Osteocyte (in vitro differentiated cells): Measurements from ENCODE around the gene NINL. TPM values are rescaled to one million over a fixed set of nuclear protein-coding genes. Genes with fewer than 3 reads are reported as not detected.
A peak's percentile ranks its signal among the peaks of the same experiment; 100 is the strongest.
"Not testable (repeated sequence)": the region's sequence is repeated elsewhere in the genome, so short reads cannot be mapped to it uniquely, and the experiment has no call there.

Experiments used
- DNase-seq: peaks from one replicate; pipeline ENCODE4 v3.0.0; 2021; ENCODE audit warnings: mixed read lengths; ENCODE audit not compliant: unreplicated experiment; ENCODE audit errors: extremely low spot score
- H3K27ac Mint-ChIP-seq: one replicate; pipeline ENCODE4 v1.8.0; 2021; ENCODE audit warnings: mild to moderate bottlenecking, mixed read lengths; ENCODE audit not compliant: unreplicated experiment
- H3K27me3 Mint-ChIP-seq: one replicate; pipeline ENCODE4 v1.8.0; 2021; ENCODE audit warnings: mixed read lengths; ENCODE audit not compliant: unreplicated experiment
- H3K36me3 Mint-ChIP-seq: one replicate; pipeline ENCODE4 v1.8.0; 2021; ENCODE audit warnings: mixed read lengths; ENCODE audit not compliant: unreplicated experiment
- H3K4me1 Mint-ChIP-seq: one replicate; pipeline ENCODE4 v1.8.0; 2021; ENCODE audit warnings: mixed read lengths; ENCODE audit not compliant: unreplicated experiment
- H3K4me3 Mint-ChIP-seq: one replicate; pipeline ENCODE4 v1.8.0; 2021; ENCODE audit warnings: mild to moderate bottlenecking, moderate library complexity, mixed read lengths; ENCODE audit not compliant: unreplicated experiment
- H3K9me3 Mint-ChIP-seq: one replicate; pipeline ENCODE4 v1.8.0; 2021; ENCODE audit warnings: mixed read lengths; ENCODE audit not compliant: unreplicated experiment
- total RNA-seq: library from RNA; stranded (reverse); gene quantifications from 2 replicates; pipeline ENCODE4 v1.2.1, GENCODE V29; 2021
- TF ChIP-seq, protein P1 (sequence below): fragments of 200-600 bp; sonication (generic); IDR thresholded peaks from 2 replicates; pipeline ENCODE4 v1.5.0; 2021; ENCODE audit warnings: antibody characterized with exemption, mild to moderate bottlenecking, moderate library complexity

The NINL gene
- total RNA-seq, 1 donor from 2014 or later = 20.8 TPM

DNA sequence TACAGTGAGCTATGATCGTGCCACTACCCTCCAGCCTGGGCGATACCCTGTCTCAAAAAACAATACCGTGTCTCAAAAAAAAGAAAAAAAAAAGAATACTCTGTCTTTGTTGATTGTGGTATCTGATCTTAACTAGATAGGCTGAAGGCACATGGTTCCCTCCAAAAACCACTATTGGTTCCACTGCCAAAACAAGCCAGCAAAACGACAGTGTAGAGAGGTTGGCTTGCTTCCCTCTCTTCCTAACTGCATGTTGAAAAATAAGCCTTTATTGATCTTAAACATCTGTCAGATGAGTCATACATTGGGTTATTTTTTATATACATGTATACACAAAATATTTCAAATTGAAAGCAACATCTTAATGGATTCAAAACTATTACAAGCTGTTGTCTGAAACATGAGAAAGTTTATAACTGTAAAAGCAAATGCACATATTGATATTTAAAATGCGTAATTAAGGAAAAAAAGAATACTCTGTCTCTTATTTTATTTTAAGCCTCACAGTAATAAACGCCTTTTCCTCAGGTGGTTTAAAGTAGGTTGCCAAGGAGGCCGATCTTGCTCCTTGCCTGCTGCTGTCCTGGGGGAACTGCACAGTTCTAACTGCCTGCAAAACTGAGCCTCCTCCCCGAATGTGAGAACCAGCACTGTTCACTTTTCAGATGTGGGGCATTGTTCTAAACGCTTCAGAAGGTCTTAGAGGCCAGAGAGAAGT is 7.0 kb upstream of the NINL start:
- H3K27ac Mint-ChIP-seq = no peak overlapping the region
- TF ChIP-seq, protein P1, sequence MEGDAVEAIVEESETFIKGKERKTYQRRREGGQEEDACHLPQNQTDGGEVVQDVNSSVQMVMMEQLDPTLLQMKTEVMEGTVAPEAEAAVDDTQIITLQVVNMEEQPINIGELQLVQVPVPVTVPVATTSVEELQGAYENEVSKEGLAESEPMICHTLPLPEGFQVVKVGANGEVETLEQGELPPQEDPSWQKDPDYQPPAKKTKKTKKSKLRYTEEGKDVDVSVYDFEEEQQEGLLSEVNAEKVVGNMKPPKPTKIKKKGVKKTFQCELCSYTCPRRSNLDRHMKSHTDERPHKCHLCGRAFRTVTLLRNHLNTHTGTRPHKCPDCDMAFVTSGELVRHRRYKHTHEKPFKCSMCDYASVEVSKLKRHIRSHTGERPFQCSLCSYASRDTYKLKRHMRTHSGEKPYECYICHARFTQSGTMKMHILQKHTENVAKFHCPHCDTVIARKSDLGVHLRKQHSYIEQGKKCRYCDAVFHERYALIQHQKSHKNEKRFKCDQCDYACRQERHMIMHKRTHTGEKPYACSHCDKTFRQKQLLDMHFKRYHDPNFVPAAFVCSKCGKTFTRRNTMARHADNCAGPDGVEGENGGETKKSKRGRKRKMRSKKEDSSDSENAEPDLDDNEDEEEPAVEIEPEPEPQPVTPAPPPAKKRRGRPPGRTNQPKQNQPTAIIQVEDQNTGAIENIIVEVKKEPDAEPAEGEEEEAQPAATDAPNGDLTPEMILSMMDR = no peak
- no peaks in the 10 kb centered on the region for H3K4me1 Mint-ChIP-seq
- no peaks in the 10 kb centered on the region for H3K27me3 Mint-ChIP-seq
- no peak for DNase-seq
- no peaks in the 10 kb centered on the region for H3K9me3 Mint-ChIP-seq
- H3K4me3 Mint-ChIP-seq = no peak overlapping the region
- H3K36me3 Mint-ChIP-seq = no peaks in the 10 kb centered on the region

DNA sequence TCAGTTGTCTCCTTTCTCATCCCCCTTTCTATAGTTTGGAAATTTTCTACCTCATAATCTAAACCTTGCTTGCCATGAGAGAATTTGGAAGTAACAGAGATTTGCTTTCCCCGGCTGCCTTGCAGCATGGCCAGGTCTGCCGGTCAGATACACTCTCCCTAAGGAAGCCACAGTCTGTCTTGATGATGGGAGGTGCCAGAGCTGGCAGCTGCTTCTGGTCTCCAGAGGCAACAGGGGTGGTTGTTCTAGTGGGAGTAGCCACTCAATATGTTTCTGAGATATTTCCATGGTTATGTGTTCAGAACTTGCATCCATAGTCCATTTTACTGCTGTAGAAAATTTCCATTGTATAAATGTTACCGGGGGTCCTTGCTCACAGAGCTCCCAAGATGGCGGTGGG is 5.4 kb upstream of the NINL start:
- not testable (repeated sequence) for H3K4me3 Mint-ChIP-seq, H3K9me3 Mint-ChIP-seq, DNase-seq, H3K36me3 Mint-ChIP-seq, H3K27me3 Mint-ChIP-seq, H3K4me1 Mint-ChIP-seq, H3K27ac Mint-ChIP-seq

- H3K4me1 Mint-ChIP-seq = peaks cover 10% of the 10 kb centered on the region
- no peak overlapping the region for H3K4me3 Mint-ChIP-seq
- H3K27ac Mint-ChIP-seq = no peak overlapping the region
- TF ChIP-seq, protein P1 = no peak
- no peaks in the 10 kb centered on the region for H3K36me3 Mint-ChIP-seq
- H3K27me3 Mint-ChIP-seq = no peaks in the 10 kb centered on the region
- no peak for DNase-seq
- H3K9me3 Mint-ChIP-seq = no peaks in the 10 kb centered on the region
Measured at GRCh38 chr20:25588491-25588890, 3.2 kb upstream of the NINL start.

- Mint-ChIP-seq H3K36me3 (no peaks in the 10 kb centered on the region), H3K9me3 (no peaks in the 10 kb centered on the region), H3K27me3 (no peaks in the 10 kb centered on the region), H3K27ac (no peak overlapping the region), H3K4me1 (peaks cover 19% of the 10 kb centered on the region), H3K4me3 (no peak overlapping the region)
- DNase-seq = no peak
- TF ChIP-seq, protein P1 = no peak
Measured at GRCh38 chr20:25587536-25587935, 2.2 kb upstream of the NINL start.

GRCh38 chr20:25586877-25587276 is 1.5 kb upstream of the NINL start:
- no peaks in the 10 kb centered on the region for H3K9me3 Mint-ChIP-seq
- TF ChIP-seq, protein P1 = no peak
- no peak overlapping the region for H3K4me3 Mint-ChIP-seq
- no peaks in the 10 kb centered on the region for H3K36me3 Mint-ChIP-seq
- H3K27me3 Mint-ChIP-seq = no peaks in the 10 kb centered on the region
- no peak for DNase-seq
- peaks cover 22% of the 10 kb centered on the region for H3K4me1 Mint-ChIP-seq
- H3K27ac Mint-ChIP-seq = no peak overlapping the region

GRCh38 chr20:25583607-25584006 is 1.7 kb downstream of the NINL start:
- H3K4me1 Mint-ChIP-seq = peaks cover 42% of the 10 kb centered on the region
- H3K36me3 Mint-ChIP-seq, H3K27me3 Mint-ChIP-seq, DNase-seq, H3K9me3 Mint-ChIP-seq: not testable (repeated sequence)
- H3K4me3 Mint-ChIP-seq = peak overlapping the region; percentile 88
- H3K27ac Mint-ChIP-seq = peak overlapping the region; percentile 34
